ENCODE measurements around the gene EBLN2.

Gene EBLN2

DNA sequence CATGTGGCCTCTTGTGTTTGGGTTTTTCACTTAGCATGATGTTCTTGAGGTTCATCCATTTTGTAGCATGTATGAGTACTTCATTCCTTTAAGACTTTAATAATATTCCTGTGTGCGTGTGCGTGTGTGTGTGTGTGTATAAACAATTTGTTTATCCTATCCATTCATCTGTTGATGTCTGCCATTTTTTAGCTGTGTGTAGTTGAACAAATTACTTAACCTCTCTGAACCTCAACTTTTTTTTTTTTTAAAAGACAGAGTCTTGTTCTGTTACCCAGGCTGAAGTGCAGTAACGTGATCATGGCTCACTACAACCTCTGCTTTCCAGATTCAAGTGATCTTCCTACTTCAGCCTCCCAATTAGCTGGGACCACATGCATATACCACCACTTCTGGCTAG is 47.3 kb downstream of the EBLN2 start:
- DNase-seq: no peak

DNA sequence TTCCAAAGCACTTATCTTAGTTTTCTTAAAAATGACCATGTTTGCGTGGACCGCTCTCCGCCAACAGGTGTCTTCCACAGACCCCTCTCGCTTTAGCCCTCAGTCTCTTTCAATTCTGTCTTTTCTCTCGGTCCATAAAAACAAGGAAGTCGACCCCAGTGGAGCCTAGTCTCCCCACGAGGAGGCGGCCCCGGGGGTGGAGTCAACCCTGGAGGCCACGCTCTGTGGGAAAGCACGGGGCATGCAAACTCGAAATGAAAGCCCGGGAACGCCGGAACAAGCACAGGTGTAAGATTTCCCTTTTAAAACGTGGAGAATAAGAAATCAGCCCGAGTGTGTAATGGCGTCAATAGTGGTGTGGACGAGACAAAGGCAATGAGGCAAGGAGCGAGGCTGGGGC is 49.1 kb downstream of the EBLN2 start:
- no peak for DNase-seq
